ENCODE results near the gene TCEAL2. TPM values are rescaled to one million over a fixed set of nuclear protein-coding genes. Genes with fewer than 3 reads are reported as not detected.
"Not testable (repeated sequence)": the region's sequence is repeated elsewhere in the genome, so short reads cannot be mapped to it uniquely, and the experiment has no call there.

Gene TCEAL2
- total RNA-seq = not detected in 2 replicates

GRCh38 chrX:102125436-102125835 is at the start of gene TCEAL2:
TSS of gene TCEAL2 (plus strand) at chrX:102125679. CDS start at chrX:102126831, 1,152 bp downstream.
- DNase-seq (ENCODE audit: low read depth in 2 of 2) = not testable (repeated sequence)

DNA sequence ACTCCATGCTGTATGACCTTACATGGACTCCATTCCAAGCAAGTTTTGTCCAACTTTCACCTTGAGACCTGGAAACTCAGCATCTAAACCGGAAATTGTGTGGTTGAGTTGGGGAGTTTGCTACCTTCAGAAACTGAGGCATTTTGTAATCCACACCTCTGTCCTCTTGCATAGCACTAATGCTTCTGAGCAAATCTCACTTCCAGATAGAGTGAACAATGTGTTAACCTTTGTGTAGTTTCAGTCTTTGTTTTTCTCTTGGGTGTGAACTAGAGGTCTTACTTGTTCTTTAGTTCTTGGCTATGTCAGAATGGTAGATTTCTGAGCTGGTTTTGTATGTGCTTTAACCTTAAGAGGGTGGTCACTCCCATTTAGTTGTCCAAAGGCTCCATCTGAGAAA is 48.1 kb upstream of the TCEAL2 start:
- no peak for DNase-seq (ENCODE audit: low read depth in 2 of 2)

DNA sequence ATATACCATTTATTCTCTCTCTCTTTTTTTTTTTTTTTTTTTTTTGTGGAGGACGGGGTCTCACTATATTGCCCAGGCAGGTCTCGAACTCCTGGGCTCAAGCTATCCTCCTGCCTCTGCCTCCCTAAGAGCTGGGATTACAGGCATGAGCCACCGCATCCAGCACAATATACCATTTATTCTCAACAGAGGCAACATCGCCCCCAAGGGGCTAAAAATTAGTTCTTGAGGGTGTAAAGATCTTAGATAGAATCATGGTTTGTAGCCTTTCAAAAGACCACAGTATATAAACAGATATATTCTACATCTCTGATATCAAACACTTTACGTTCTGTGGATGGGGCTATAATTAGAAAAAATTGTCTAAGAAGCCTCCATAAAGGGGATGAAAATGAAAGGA is 39.8 kb upstream of the TCEAL2 start:
- peak; percentile 15 to 25 for DNase-seq (ENCODE audit: low read depth in 2 of 2)

GRCh38 chrX:102113367-102113766 is 12.1 kb upstream of the TCEAL2 start:
- no peak for DNase-seq (ENCODE audit: low read depth in 2 of 2)

GRCh38 chrX:102115748-102116147 is 9.7 kb upstream of the TCEAL2 start:
- no peak for DNase-seq (ENCODE audit: low read depth in 2 of 2)

DNA sequence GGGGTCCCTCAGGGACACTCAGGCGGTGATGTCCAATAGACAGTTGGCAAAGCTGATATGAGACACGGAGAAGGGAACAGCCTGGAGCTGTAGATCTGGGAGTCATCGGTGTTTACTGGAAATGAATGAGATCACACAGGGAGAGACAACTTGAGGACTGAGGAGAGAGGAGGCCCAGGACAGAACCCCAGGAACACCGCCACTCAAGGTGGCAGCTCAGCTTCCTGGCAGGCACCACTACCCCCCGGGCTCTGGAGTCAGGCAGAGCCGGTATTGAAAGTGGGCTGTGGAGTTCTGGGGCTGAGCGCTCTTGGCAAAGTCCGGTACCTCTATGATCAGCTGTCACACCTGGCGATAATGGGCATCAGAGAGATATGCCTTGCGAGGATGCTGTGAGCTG is 465 bp upstream of the TCEAL2 start:
- not testable (repeated sequence) for DNase-seq (ENCODE audit: low read depth in 2 of 2)

- DNase-seq (ENCODE audit: low read depth in 2 of 2) = not testable (repeated sequence)
Observed at GRCh38 chrX:102126080-102126818, 770 bp downstream of the TCEAL2 start.

- no peak for DNase-seq (ENCODE audit: low read depth in 2 of 2)
Observed at GRCh38 chrX:102126863-102127262, 1.4 kb downstream of the TCEAL2 start.

DNA sequence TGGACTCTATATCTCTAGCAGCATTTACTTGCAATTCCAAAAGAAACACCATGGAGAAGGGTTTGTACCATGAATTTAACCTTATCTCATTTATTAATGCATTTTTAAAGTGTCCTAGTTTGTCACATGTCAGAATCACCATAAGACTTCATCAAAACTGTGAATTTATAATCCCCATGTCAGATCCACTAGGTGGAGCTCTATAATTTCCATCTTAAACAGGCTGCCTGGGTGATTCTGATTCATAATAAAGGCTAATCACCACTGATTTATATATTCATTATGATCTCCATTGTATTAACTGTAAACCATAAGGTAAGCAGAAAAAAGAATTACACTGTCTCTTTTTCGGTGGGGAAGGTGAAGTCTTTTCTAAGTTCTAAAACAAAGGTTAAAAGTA is 4.0 kb downstream of the TCEAL2 start:
- peak; percentile 12 to 40 for DNase-seq (ENCODE audit: low read depth in 2 of 2)

DNA sequence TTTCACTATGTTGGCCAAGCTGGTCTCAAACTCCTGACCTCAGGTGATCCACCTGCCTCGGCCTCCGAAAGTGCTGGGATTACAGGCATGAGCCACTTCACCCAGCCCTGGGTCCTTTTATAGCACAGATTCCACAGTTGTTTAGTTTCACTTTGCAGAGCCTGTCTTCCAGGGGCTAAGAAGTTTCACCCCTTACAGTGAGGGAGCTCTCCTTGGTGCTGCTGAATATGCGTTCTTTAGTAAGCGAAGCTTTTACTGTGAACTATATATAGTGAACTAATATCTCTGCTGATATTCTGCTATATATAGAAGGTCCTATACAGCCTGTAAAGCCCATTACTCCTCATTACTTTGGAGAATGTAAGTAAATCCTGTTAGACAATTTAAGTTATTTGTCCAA is 12.6 kb downstream of the TCEAL2 start:
- DNase-seq (ENCODE audit: low read depth in 2 of 2) = peak in 1 of 2 donors; percentile 16

GRCh38 chrX:102140876-102141275 is 15.4 kb downstream of the TCEAL2 start:
- not testable (repeated sequence) for DNase-seq (ENCODE audit: low read depth in 2 of 2)

GRCh38 chrX:102141631-102142030 is 16.2 kb downstream of the TCEAL2 start:
- DNase-seq (ENCODE audit: low read depth in 2 of 2) = not testable (repeated sequence)

- DNase-seq (ENCODE audit: low read depth in 2 of 2) = not testable (repeated sequence)
Observed at GRCh38 chrX:102142274-102142673, 16.8 kb downstream of the TCEAL2 start, which contains the start of gene TCEAL6. TSS of gene TCEAL6 (minus strand) at chrX:102142481.

DNA sequence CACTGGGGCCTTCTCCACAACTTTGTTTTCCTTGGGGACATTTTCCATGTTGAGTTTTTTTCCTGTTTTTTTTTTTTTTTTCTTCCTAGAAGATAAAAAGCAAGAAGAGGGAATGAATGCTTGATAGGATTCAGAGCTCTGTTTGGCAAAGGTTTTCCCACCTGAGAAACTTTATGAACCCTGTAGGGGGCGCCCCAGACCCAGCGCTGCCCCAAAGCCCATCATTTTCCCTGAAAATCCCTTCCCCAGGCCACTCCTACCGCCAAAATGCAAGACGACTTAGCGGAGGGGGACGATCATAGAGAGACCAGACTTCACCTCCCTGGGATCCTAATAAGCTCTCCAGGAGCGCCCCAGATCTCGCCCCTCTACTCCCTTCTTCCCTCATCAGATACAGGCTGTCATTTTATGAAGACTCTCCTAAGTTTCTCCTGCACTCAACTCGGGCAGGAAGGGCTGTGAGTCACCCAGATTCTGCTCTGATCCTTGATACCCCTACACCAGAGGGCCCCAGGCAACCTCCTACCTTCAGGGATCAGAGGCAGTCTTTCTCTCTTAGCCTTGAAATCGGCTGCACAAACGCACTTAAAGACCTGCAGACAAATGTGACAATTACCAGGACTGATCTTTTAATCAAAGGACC is 28.9 kb downstream of the TCEAL2 start:
- no peak for DNase-seq (ENCODE audit: low read depth in 2 of 2)

DNA sequence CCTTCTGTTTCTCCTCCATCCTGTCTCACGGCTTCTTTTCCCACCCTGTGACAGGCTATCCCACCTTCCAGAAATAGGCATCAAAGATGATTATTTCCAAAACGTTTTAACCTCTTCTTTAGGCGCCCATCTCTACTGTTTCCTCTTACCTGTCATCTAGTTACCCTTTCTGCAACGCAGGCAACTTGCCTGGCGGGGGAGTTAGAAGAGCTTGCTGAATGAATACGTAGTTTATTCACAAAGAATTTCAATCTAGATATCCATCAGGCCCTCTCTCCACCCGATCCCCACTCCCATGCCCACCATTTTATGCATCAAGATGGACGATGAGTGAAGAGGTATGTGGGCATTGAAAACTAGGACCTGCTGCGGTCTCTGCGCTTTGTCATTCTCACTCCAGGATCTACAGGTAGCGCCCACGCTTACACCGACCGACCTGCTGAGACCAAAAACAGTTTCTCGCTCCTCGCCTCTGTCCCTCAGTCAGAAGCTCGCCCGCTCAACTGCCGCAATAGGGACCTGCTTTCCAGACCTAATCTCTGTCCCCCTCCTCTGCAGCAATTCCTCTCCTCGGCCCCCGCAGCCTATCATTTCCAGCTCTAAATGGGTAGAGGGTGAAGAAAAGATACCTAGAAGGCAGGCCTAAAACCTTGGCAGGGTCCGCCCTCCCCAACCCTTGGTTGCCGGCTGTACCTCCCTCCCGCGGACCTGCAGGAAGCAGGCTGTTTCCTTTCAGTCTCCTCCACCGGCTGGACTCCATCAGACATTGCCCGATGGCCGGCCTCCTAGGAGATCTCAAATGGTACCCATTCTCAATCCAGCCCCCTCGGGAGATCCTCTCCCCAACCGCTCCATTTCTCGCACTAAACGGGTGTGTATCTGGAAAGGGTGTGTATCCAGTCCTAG is 29.7 kb downstream of the TCEAL2 start:
- no peak for DNase-seq (ENCODE audit: low read depth in 2 of 2)

DNA sequence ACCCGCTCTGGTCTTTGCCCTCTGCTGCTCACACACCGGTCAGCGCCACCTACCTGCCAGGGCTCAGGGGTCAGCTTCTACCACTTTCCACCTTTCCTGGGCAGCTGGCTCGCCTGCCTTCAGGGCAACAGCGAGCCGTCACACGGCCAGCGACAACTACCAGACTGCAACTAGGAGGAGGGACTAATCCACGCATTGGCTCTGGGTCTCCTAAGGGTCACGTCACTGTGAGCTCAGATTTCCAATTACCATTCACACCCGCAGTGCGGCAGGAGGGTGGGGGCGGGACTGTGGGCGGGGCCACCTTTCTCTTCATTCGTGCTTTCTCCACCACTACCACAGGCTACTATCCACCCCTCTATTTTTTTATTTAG is 30.3 kb downstream of the TCEAL2 start, which contains the start of gene BEX5:
BEX5 (minus strand) TSS at position 172 of the 374 bp plus-strand sequence. CDS start 1,712 bp downstream, outside the sequence.
- peak; percentile 53 to 74 for DNase-seq (ENCODE audit: low read depth in 2 of 2)

Other genes with a start within 250 kb of the TCEAL2 start
- gene ZMAT1, start 193.7 kb upstream of the TCEAL2 start, total RNA-seq = 0.65 and 1.2 TPM in 2 replicates
- gene TCEAL6, start 16.8 kb downstream of the TCEAL2 start, total RNA-seq = not detected in 2 replicates
- not detected in 2 replicates for gene BEX5, start 30.3 kb downstream of the TCEAL2 start, total RNA-seq
- gene TCP11X1, start 89.6 kb downstream of the TCEAL2 start, total RNA-seq = not detected in 2 replicates
- gene NXF2, start 121.5 kb downstream of the TCEAL2 start, total RNA-seq = not detected in 2 replicates

Measured in lung microvascular endothelial cell (primary cell).